ENCODE results near the gene FLT3LG.

FLT3LG gene

DNA sequence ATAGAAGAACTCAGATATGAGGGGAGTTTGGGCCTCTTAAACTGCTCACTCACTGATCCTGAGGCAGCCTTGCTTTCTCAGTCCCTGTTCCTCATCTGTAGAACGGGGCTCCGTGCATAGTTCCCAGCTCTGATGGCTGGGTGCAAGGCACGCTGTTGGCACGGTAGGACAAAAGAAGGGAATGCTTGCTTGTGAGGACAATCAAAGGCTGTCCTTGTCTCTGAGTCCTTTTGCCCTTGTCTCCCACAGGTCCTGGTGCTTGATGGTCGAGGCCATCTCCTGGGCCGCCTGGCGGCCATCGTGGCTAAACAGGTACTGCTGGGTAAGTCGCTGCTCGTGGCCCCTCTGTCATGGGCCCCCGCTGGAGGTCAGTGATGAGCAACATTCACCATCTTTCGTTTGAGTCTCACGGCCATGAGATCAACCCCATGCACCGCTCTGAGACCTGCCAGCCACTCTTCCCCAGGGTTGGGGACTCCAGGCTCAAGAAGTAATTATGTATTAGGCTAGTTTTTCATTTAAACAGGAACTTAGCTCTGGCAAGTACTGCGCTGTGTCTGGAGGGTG lies 15.7 kb downstream of the FLT3LG start:
- no peak for FAIRE-seq

DNA sequence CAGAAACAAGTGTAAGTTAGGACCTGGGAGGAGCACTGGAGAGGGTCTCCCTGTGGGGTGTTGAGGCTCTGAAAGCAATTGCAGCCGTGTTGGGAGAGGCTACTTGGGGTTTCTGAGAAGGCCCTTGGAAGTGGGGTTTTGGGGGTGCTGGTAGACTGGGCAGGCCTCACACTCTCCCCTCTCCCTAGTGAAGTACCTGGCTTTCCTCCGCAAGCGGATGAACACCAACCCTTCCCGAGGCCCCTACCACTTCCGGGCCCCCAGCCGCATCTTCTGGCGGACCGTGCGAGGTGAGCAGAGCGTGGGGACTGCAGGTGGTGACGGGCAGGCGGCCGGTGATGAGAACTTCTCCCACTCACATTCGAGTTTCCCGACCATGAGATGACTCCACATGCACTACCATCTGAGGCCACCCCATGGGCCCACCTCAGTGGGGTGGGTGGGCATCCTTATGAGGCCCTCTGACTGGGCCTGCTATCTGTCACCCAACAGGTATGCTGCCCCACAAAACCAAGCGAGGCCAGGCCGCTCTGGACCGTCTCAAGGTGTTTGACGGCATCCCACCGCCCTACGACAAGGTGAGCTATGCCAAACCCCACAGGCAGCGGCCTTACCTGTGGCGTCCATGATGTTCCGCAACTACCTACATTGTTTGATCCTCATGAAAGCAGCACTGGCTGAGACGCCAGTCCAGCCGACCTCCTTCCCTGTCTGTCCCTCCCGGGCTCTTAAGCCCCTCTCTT lies 16.4 kb downstream of the FLT3LG start:
- no peak for FAIRE-seq

DNA sequence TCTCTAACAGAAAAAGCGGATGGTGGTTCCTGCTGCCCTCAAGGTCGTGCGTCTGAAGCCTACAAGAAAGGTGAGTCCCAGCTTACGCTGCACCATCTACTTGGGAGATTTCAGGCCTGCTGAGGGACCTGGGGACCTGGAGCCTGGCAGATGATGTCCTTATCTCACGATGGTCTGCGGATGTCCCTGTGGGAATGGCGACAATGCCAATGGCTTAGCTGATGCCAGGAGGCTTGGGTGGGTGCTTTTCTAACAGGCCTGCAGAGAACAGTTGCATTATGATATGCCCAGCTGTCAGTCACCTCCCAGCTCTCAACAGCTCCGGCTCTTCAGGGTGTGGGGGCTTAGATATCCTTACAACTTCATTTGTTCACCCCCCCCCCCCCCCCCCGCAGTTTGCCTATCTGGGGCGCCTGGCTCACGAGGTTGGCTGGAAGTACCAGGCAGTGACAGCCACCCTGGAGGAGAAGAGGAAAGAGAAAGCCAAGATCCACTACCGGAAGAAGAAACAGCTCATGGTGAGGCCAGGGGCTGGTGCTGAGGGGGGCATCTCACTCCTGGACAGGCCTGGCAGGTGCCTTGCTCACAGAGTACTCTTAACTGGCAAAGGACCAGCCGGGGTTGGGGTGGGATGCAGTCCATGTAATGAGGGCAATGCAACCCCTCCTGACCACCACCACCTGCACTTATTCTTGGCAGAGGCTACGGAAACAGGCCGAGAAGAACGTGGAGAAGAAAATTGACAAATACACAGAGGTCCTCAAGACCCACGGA lies 17.2 kb downstream of the FLT3LG start:
- FAIRE-seq, result no peak

DNA sequence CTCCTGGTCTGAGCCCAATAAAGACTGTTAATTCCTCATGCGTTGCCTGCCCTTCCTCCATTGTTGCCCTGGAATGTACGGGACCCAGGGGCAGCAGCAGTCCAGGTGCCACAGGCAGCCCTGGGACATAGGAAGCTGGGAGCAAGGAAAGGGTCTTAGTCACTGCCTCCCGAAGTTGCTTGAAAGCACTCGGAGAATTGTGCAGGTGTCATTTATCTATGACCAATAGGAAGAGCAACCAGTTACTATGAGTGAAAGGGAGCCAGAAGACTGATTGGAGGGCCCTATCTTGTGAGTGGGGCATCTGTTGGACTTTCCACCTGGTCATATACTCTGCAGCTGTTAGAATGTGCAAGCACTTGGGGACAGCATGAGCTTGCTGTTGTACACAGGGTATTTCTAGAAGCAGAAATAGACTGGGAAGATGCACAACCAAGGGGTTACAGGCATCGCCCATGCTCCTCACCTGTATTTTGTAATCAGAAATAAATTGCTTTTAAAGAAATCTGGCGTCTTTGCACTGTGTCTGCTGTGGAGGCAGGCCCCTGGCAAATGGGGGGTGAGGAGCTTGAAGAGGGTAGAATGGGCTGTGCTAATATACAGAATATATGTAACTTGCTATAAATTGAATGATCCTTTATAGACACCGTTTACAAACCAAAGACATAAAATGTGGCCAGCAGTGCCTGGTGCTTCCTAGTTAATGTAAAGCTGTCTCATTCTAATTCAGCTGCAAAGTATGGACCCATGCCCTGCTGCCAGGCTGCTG lies 18.0 kb downstream of the FLT3LG start:
- peak; percentile 36 for FAIRE-seq

DNA sequence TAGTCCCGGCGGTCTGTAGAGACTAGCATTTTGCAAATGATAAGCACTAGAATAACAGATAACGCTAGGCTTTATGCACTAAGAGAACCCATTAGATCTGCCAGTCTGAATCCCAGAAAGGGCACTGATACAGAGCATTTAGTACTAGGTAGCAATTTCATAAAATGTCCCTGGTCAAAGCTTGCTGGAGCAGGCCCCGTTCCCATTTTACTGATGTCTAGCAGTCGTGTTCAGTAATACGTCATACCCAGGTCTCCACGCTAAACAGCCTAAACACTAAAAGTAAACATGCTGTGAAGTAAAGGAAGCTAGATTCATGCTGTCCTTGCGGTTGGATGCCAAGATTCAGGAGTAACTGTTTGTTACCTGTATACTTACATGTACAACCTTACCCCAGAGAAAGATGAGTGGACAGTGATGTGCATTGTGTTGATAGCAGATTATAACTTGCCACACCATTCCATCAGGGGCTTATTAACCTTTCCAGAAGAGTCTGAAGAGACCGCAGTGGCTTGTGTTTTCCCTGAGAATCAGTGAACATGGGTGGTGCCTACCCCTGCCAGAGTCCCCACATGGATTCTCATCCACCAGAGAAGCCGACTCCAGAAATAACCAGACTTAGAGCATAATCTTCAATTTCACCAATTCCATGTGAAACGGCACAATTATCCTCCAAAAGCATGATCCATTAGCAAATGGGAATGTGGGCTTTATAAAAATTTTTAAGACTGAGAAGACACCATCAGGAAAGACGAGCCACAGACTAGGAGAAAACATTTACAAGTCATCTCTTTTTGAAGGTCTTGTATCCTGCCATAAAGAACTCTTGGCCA lies 18.8 kb downstream of the FLT3LG start:
- FAIRE-seq, result peak; percentile 96

DNA sequence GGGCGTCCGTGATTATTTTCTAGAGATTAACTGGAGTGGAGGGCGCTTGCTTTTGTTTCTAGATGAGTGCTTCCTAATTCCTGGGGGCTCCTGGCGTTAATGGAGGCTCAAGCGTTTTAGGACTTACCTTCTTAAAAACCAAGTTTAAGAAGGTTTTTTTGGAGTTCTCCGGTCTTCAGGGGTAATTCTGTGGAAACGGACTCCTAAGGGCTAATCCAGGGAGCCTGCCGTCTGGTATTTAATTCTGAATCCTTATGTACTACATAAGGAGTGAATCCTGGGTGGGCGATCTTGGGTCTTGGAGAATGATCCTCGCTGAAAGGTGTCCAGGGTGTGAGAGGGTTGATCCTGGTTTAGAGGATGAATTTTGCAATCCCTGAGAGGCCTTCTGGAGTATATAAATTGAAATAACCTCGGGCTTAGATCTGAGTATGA lies 22.6 kb downstream of the FLT3LG start:
- FAIRE-seq, result no peak

DNA sequence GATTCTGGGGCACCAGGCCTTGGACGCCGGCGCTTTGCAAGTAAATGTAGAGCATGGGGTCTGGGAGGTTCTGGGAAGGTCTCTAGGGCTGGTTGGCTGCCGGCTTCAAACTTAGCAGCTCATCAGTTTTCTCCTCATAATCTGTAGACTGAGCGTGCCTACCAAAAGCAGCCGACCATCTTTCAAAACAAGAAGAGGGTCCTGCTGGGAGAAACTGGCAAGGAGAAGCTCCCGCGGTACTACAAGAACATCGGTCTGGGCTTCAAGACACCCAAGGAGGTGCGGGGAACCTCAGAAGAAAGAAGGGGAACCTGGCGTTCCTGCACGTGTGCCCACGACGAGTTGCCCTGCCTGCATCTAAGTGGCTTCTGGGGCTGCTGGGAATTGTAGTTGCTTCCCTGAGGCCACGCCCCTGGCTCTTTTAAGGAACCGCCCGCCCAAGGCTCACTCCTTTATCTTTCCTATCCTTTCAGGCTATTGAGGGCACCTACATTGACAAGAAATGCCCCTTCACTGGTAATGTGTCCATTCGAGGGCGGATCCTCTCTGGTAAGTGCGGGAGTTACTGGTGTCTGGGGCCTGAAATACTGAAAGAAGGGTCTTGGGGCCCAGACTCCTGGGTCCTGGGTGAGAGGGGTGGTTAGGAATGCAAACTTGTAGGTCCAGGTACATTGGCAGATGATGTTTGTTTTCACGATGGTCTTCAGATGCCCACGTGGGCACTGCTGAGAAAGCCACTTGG lies 23.2 kb downstream of the FLT3LG start:
- no peak for FAIRE-seq

DNA sequence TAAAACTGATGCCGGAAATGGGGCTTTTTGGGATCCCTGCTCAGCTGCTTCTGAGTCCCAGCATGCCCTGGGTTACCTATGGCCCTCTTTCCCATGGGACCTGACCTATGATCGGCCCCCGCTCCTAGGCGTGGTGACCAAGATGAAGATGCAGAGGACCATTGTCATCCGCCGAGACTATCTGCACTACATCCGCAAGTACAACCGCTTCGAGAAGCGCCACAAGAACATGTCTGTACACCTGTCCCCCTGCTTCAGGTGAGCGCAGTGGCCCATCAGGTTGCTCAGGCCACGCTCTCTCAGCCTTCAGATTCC lies 23.7 kb downstream of the FLT3LG start:
- FAIRE-seq, result no peak

DNA sequence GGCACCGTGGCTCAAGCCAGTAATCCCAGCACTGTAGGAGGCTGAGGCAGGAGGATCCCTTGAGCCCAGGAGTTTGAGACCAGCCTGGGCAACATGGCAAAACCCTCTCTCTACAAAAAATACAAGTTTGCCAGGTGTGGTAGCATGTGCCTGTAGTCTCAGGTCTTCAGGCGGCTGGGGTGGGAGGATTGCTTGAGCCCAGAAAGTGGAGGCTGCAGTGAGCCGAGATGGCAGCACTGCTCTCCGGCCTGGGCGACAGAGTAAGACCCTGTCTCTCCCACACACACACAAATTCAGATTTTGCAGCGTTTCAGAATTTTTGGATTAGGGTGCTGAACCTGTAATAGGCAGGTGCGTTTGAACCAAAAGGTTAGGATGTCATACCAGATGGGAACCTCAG lies 24.5 kb downstream of the FLT3LG start:
- FAIRE-seq, result no peak

DNA sequence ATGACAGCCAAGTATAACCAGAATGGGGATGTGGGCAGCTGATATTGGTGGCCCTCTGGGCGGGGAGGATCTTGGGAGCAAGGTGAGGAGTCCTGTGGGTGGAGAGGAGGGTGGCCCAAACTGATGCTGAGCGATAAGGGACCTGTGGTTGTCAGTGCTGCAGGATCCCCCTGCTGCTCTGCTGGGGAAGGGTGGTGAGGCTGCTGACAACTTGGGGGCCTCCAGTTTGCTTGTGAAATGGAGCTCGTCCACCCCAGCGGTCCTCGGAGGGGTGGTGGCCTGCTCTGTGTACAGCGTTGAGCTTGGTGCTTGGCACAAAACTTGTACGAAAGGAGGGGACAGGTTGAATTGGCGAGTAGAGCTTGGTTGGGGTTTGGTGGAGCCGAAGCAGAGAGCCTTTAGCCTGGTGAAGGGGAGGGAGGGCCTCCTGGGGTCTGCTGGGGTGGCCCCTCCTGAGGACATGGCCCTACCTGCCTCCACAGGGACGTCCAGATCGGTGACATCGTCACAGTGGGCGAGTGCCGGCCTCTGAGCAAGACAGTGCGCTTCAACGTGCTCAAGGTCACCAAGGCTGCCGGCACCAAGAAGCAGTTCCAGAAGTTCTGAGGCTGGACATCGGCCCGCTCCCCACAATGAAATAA lies 25.1 kb downstream of the FLT3LG start:
- FAIRE-seq, result no peak

DNA sequence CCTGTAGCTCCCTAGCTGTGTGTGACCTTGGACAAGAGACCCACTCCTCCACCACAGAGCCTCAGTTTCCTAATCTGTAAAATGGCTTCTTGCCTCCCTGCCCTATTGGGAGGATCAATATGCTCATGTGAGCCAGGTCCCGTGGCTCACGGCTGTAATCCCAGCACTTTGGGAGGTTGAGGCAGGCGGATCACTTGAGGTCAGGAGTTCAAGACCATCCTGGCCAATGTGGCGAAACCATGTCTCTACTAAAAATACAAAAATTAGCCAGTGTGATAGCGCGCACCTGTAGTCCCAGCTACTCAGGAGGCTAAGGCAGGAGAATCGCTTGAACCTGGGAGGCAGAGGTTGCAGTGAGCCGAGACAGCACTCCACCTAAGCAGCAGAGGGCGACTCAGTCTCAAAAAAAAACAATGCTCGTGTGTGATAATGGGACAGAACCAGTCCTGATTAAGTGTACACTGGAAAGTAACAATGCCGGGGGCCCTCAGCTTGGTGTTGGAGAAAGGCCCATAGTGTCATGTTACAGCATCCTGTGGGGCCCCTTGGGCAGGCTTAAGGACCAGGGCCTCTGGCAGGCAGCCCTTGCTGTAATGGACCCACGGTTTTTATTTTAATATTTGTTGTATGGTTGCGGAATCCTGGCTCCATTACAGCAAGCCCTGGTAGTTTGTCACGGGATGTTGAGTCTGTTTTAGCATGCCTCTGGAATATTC lies 29.0 kb downstream of the FLT3LG start:
- FAIRE-seq, result peak; percentile 60

DNA sequence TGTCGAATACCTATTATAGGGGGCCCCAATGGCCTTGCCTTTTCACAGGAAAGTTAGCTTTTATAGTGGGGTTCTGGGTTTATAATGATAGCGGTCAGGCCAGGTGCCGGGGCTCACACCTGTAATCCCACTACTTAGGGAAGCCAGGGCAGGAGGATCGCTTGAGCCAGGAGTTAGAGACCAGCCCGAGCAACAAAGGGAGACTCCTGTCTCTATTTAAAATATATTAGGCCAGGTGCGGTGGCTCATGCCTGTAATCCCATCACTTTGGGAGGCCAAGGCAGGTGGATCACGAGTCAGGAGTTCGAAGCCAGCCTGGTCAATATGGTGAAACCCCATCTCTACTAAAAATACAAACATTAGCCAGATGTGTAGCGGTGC lies 29.6 kb downstream of the FLT3LG start:
- no peak for FAIRE-seq

DNA sequence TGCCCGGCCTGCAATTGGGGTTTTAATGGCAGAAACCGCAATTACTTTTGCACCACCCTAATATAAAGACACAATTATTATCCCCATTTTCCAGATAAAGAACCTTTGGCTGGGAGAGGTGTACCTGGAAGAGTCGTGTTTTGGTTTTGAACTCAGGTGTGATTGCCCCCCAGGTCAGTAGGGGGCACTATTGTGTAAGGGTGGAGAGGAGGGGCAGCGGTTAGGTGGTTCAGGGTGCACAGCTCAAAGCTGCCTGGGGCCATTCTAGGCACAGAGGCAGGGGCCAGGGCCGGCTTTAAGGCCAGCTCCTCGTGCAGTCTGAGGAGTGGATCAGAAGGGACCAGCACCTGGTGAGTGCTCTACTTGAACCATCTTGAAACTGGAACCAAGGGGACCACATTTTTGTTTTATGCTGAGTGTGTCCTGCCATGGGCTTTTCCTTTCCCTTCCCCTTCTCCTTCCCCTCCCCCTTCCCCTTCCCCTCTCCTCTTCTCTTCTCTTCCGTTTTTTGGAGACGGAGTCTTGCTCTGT lies 32.6 kb downstream of the FLT3LG start:
- peak; percentile 90 for FAIRE-seq

DNA sequence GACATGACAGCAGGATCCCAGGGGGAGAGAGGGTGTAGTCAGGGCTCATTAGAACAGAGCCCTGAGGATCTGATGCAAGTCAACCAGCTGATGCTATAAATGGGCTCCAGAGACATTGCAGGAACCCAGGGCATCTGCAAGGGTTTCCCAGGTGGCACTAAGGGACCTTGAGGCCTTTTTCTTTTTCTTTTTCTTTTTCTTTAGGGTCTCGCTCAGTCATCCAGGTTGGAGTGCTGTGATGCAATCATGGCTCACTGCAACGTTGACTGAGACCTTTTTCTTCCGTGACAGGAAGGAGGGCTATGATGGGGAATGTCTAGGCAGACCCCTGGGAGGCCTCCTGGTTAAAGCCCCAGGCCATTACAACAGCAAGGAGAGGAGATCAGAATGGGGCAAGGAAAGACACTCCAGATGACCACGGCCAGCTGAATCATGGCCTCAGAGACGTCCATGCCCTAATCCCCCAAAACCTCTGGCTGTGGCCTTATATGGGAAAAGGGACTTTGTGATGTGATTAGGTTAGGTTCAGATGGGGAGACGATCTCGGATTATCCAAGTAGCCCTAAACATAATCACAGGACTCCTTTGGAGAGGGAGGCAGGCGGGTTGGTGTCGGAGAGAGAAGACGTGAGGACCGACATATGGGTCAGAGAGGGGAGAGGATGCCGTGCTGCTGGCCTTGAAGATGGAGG lies 33.9 kb downstream of the FLT3LG start:
- FAIRE-seq, result no peak

DNA sequence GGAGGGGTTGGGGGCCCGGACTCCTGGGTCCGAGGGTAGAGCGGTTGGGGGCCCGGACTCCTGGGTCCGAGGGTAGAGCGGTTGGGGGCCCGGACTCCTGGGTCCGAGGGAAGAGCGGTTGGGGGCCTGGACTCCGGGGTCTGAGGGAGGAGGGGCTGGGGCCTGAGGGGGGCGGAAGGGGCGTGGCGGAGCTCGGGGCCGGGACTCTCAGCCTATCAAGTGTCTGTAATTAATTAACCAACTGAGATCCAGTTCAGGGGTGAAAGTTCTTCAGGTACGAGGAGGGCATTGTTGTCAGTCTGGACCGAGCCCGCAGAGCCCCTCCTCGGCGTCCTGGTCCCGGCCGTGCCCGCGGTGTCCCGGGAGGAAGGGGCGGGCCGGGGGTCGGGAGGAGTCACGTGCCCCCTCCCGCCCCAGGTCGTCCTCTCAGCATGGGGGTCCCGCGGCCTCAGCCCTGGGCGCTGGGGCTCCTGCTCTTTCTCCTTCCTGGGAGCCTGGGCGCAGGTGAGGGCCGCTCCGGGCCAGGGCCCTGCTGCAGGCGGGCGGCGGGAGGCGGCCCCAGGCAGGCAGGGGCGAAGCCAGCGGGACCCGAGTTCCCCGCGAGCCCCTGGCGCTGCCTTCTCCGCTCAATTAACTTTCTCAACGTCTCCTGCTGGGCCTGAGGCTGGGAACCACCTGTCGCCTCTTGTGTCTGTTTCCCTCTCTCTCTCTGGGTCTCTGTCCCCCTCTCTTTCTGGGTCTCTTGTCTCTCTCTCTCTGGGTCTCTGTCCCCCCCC lies 39.1 kb downstream of the FLT3LG start:
- FAIRE-seq, result no peak

DNA sequence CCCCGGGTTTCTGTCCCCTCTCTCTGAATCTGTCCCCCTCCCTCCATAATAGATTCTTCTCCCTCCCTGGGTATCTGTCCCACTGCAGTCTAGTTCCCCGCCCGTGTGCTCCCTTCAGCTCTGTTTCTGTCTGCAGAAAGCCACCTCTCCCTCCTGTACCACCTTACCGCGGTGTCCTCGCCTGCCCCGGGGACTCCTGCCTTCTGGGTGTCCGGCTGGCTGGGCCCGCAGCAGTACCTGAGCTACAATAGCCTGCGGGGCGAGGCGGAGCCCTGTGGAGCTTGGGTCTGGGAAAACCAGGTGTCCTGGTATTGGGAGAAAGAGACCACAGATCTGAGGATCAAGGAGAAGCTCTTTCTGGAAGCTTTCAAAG lies 39.7 kb downstream of the FLT3LG start:
- no peak for FAIRE-seq

DNA sequence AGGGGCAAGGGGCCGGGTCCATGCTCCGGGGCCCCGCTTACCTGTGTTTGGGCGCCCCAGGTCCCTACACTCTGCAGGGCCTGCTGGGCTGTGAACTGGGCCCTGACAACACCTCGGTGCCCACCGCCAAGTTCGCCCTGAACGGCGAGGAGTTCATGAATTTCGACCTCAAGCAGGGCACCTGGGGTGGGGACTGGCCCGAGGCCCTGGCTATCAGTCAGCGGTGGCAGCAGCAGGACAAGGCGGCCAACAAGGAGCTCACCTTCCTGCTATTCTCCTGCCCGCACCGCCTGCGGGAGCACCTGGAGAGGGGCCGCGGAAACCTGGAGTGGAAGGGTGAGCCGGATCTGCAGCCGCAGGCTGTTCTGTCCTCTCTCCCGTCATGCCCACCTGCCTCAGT lies 40.1 kb downstream of the FLT3LG start:
- FAIRE-seq, result no peak

DNA sequence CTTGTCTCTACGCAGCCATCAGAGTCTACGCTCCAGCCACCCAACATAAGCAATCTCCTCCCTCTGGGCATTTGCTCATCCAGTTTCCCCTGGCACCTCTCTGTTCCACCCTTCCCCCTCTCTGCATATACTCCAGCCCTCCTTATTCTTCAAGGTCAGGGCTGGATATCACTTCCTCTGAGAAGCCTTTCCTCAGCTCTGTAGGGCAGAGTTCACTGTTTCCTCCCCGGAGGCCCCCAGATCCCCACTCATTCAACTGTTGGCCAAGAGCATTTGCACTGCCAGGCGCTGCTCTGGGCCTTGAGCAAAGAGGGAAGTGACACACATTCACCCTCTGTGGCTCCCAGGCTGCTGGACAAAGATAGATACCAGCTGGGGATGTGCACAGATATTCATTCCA lies 41.8 kb downstream of the FLT3LG start:
- no peak for FAIRE-seq

DNA sequence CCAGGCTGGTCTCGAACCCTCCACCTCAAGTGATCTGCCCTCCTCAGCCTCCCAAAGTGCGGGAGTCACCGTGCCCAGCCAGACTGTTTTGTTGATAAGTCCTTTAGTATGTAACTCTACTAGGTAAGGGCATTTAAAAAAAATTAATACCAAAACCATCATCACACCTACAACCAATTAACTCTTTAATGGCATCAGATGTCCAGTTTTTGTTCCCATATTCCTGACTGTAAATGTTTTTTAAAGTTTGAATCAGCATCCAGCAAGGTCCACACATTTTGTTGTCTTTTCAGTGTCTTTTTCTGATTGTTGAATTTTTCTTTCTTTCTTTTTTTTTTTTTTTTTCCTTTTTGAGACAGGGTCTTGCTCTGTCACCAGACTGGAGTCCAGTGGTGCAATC lies 44.0 kb downstream of the FLT3LG start:
- no peak for FAIRE-seq
